ENCODE measurements around the gene PMS1.
"Not testable (repeated sequence)": the region's sequence is repeated elsewhere in the genome, so short reads cannot be mapped to it uniquely, and the experiment has no call there.

Gene PMS1

GRCh38 chr2:189818249-189819038 is 34.2 kb downstream of the PMS1 start:
- no peak for DNase-seq (ENCODE audit: low spot score)

- DNase-seq (ENCODE audit: low spot score) = no peak
Measured at GRCh38 chr2:189819297-189819704, 35.1 kb downstream of the PMS1 start.

GRCh38 chr2:189821953-189822748 is 37.9 kb downstream of the PMS1 start:
- no peak for DNase-seq (ENCODE audit: low spot score)

- DNase-seq (ENCODE audit: low spot score) = no peak
Measured at GRCh38 chr2:189824694-189825396, 40.6 kb downstream of the PMS1 start.

- no peak for DNase-seq (ENCODE audit: low spot score)
Measured at GRCh38 chr2:189826039-189826438, 41.8 kb downstream of the PMS1 start.

GRCh38 chr2:189829102-189829833 is 45.0 kb downstream of the PMS1 start:
- no peak for DNase-seq (ENCODE audit: low spot score)

- DNase-seq (ENCODE audit: low spot score) = no peak
Measured at GRCh38 chr2:189830510-189830909, 46.3 kb downstream of the PMS1 start.

- no peak for DNase-seq (ENCODE audit: low spot score)
Measured at GRCh38 chr2:189834059-189834458, 49.8 kb downstream of the PMS1 start.

GRCh38 chr2:189834642-189835041 is 50.4 kb downstream of the PMS1 start:
- DNase-seq (ENCODE audit: low spot score) = not testable (repeated sequence)

- no peak for DNase-seq (ENCODE audit: low spot score)
Measured at GRCh38 chr2:189835855-189836558, 51.8 kb downstream of the PMS1 start.

- DNase-seq (ENCODE audit: low spot score) = no peak
Measured at GRCh38 chr2:189836644-189837043, 52.4 kb downstream of the PMS1 start.

- no peak for DNase-seq (ENCODE audit: low spot score)
Measured at GRCh38 chr2:189837326-189837725, 53.1 kb downstream of the PMS1 start.

- no peak for DNase-seq (ENCODE audit: low spot score)
Measured at GRCh38 chr2:189841019-189841418, 56.8 kb downstream of the PMS1 start.

GRCh38 chr2:189848276-189848675 is 64.0 kb downstream of the PMS1 start:
- no peak for DNase-seq (ENCODE audit: low spot score)

GRCh38 chr2:189849550-189849949 is 65.3 kb downstream of the PMS1 start:
- no peak for DNase-seq (ENCODE audit: low spot score)

- DNase-seq (ENCODE audit: low spot score) = no peak
Measured at GRCh38 chr2:189851174-189851826, 67.0 kb downstream of the PMS1 start.

GRCh38 chr2:189854187-189854586 is 69.9 kb downstream of the PMS1 start:
- DNase-seq (ENCODE audit: low spot score) = no peak

- DNase-seq (ENCODE audit: low spot score) = no peak
Measured at GRCh38 chr2:189854940-189855339, 70.7 kb downstream of the PMS1 start.

- no peak for DNase-seq (ENCODE audit: low spot score)
Measured at GRCh38 chr2:189858291-189858690, 74.0 kb downstream of the PMS1 start.

GRCh38 chr2:189860161-189860560 is 75.9 kb downstream of the PMS1 start:
- no peak for DNase-seq (ENCODE audit: low spot score)

GRCh38 chr2:189862751-189863150 is 78.5 kb downstream of the PMS1 start:
- DNase-seq (ENCODE audit: low spot score) = no peak
